PFSK-1 (cell line): ENCODE measurements around the gene HYAL3.

Experiments
- FOXP2 ChIP-seq: optimal IDR thresholded peaks from 2 replicates; pipeline ENCODE3; 2011; ENCODE audit warnings: borderline replicate concordance, control low read depth, inconsistent platforms; ENCODE audit not compliant: insufficient read depth; ENCODE audit errors: extremely low read length, extremely low read depth
- POLR2AphosphoS5 ChIP-seq: IDR thresholded peaks from 2 replicates; pipeline ENCODE4 v1.6.1; 2012; ENCODE audit warnings: low read depth, mild to moderate bottlenecking, control low read depth, low read length, moderate library complexity
- SIN3A ChIP-seq: IDR thresholded peaks from 2 replicates; pipeline ENCODE4 v1.6.1; 2012; ENCODE audit warnings: mild to moderate bottlenecking, low read length, moderate library complexity, borderline replicate concordance; ENCODE audit not compliant: insufficient read depth
- TAF1 ChIP-seq: IDR thresholded peaks from 2 replicates; pipeline ENCODE4 v1.6.1; 2012; ENCODE audit warnings: low read length, control low read depth, borderline replicate concordance; ENCODE audit not compliant: insufficient read depth
- TF ChIP-seq, protein P1 (sequence below), 2 experiments: IDR thresholded peaks; 2 replicates each; pipeline versions ENCODE4 v1.6.1 to v1.8.0; 2011 to 2012; ENCODE audit warnings: low read depth in 2 of 2, low read length in 2 of 2, control low read depth in 1 of 2, inconsistent platforms in 1 of 2, mild to moderate bottlenecking in 1 of 2, moderate library complexity in 1 of 2; ENCODE audit not compliant: insufficient read depth in 1 of 2

DNA sequence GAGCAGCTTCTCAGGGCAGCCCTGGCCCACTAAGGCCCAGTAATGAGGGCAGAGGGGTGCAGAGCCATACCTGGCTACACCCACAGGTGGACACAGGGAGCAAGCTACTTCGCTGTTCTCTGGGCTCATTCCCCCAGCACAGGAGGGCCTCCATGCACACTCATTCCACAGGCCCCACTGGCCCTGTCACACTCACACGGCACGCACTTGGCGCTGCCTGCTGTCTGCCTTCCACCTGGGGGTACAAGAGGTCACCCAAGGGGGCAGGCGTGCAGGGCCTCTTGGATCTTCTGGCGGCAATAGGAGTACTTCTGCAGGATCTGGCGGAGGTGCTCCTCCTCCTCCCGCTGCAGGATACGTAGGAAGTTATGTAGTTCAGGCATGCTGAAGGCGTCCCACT is 31.1 kb upstream of the HYAL3 start:
- TF ChIP-seq POLR2AphosphoS5 = no peak
- TF ChIP-seq TAF1 = no peak
- no peak for TF ChIP-seq FOXP2
- TF ChIP-seq, protein P1, sequence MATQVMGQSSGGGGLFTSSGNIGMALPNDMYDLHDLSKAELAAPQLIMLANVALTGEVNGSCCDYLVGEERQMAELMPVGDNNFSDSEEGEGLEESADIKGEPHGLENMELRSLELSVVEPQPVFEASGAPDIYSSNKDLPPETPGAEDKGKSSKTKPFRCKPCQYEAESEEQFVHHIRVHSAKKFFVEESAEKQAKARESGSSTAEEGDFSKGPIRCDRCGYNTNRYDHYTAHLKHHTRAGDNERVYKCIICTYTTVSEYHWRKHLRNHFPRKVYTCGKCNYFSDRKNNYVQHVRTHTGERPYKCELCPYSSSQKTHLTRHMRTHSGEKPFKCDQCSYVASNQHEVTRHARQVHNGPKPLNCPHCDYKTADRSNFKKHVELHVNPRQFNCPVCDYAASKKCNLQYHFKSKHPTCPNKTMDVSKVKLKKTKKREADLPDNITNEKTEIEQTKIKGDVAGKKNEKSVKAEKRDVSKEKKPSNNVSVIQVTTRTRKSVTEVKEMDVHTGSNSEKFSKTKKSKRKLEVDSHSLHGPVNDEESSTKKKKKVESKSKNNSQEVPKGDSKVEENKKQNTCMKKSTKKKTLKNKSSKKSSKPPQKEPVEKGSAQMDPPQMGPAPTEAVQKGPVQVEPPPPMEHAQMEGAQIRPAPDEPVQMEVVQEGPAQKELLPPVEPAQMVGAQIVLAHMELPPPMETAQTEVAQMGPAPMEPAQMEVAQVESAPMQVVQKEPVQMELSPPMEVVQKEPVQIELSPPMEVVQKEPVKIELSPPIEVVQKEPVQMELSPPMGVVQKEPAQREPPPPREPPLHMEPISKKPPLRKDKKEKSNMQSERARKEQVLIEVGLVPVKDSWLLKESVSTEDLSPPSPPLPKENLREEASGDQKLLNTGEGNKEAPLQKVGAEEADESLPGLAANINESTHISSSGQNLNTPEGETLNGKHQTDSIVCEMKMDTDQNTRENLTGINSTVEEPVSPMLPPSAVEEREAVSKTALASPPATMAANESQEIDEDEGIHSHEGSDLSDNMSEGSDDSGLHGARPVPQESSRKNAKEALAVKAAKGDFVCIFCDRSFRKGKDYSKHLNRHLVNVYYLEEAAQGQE (IDR thresholded peaks at IDR 0.05; ENCODE audit: insufficient read depth in 1 of 2, low read depth in 2 of 2, low read length in 2 of 2) = no peak
- no peak for TF ChIP-seq SIN3A
